CD4-positive, CD25-positive, alpha-beta regulatory T cell (primary cell): ENCODE data around the gene TBL1X. TPM values are rescaled to one million over a fixed set of nuclear protein-coding genes. Genes with fewer than 3 reads are reported as not detected.
"Not testable (repeated sequence)": the region's sequence is repeated elsewhere in the genome, so short reads cannot be mapped to it uniquely, and the experiment has no call there.

Experiments
- ATAC-seq, 2 donors: fragments of 150-1000 bp; cut with Tn5 transposase; one replicate each; pipeline ENCODE4 v1.10.0; 2021; ENCODE audit warnings: low read depth in 2 of 2, moderate number of reproducible peaks in 2 of 2, moderate library complexity in 1 of 2
- DNase-seq, 3 donors: peaks; one replicate each; pipeline versions ENCODE4 v3.0.0 to v3.0.0-alpha.2; 2012 to 2022; ENCODE audit warnings: mixed read lengths in 1 of 3
- H3K27ac ChIP-seq: one replicate; pipeline ENCODE4 v1.7.0; 2013; ENCODE audit warnings: mild to moderate bottlenecking, low read length; ENCODE audit not compliant: insufficient read depth, poor library complexity, severe bottlenecking
- H3K27me3 ChIP-seq: one replicate; pipeline ENCODE4 v1.7.0; 2013; ENCODE audit warnings: low read length; ENCODE audit not compliant: control insufficient read depth, insufficient read depth
- H3K36me3 ChIP-seq: one replicate; pipeline ENCODE4 v1.7.0; 2013; ENCODE audit warnings: mild to moderate bottlenecking, low read length, moderate library complexity; ENCODE audit not compliant: control insufficient read depth, insufficient read depth
- H3K4me1 ChIP-seq: 2 replicates; pipeline ENCODE4 v1.7.0; 2013; ENCODE audit warnings: mild to moderate bottlenecking, low read length; ENCODE audit not compliant: insufficient read depth, control insufficient read depth, poor library complexity, severe bottlenecking
- H3K4me3 ChIP-seq: one replicate; pipeline ENCODE4 v1.7.0; 2013; ENCODE audit warnings: low read depth, mild to moderate bottlenecking, low read length, moderate library complexity
- H3K9me3 ChIP-seq, 2 experiments: 1 replicate in 1 of 2; 2 replicates in 1 of 2; pipeline ENCODE4 v1.7.0; 2013; ENCODE audit warnings: low read length in 2 of 2, mild to moderate bottlenecking in 1 of 2, moderate library complexity in 1 of 2; ENCODE audit not compliant: control insufficient read depth in 2 of 2
- H3K27ac Mint-ChIP-seq, 3 donors: one replicate each; pipeline ENCODE4 v1.8.0; 2020 to 2022; ENCODE audit warnings: mild to moderate bottlenecking in 3 of 3, mixed read lengths in 3 of 3, moderate library complexity in 2 of 3
- H3K27me3 Mint-ChIP-seq: one replicate; pipeline ENCODE4 v1.8.0; 2022; ENCODE audit warnings: mild to moderate bottlenecking, mixed read lengths
- H3K36me3 Mint-ChIP-seq: one replicate; pipeline ENCODE4 v1.8.0; 2020; ENCODE audit warnings: mixed read lengths
- H3K4me1 Mint-ChIP-seq, 4 donors: one replicate each; pipeline ENCODE4 v1.8.0; 2020 to 2022; ENCODE audit warnings: mixed read lengths in 4 of 4, mild to moderate bottlenecking in 1 of 4
- H3K4me3 Mint-ChIP-seq, 4 donors: one replicate each; pipeline ENCODE4 v1.8.0; 2020 to 2022; ENCODE audit warnings: mild to moderate bottlenecking in 4 of 4, mixed read lengths in 4 of 4, moderate library complexity in 3 of 4
- H3K9me3 Mint-ChIP-seq, 7 donors: one replicate each; pipeline ENCODE4 v1.8.0; 2020 to 2022; ENCODE audit warnings: mixed read lengths in 7 of 7, mild to moderate bottlenecking in 3 of 7, moderate library complexity in 2 of 7
- polyA plus RNA-seq, 4 donors: library from polyadenylated mRNA; unstranded; fragments of 300-500 nt; fragmentation: Illumina TruSeq; gene quantifications; one replicate each; pipeline ENCODE4 v1.2.3, GENCODE V29; 2021
- total RNA-seq: library from RNA; stranded (reverse); gene quantifications from one replicate; pipeline ENCODE4 v1.2.3, GENCODE V29; 2022

Gene TBL1X
- total and polyA plus RNA-seq, 5 donors from 2014 or later, result 6.7 to 23.4 (median 14.5) TPM

- no peak for DNase-seq
- Mint-ChIP-seq H3K36me3 (no peaks in the 10 kb centered on the region), H3K9me3 (no peaks in the 10 kb centered on the region), H3K4me3 (no peak overlapping the region), H3K4me1 (peaks cover 6 to 62% (median 24%) of the 10 kb centered on the region in 4 donors), H3K27me3 (no peaks in the 10 kb centered on the region), H3K27ac (no peak overlapping the region)
- Histone ChIP-seq H3K4me1 (peaks cover 10% of the 10 kb centered on the region), H3K9me3 (no peaks in the 10 kb centered on the region), H3K27ac (no peak overlapping the region), H3K36me3 (no peaks in the 10 kb centered on the region), H3K27me3 (no peaks in the 10 kb centered on the region), H3K4me3 (no peak overlapping the region)
- ATAC-seq, result no peak
Observed at GRCh38 chrX:9528498-9528897, 63.6 kb downstream of the TBL1X start.

- no peak for ATAC-seq
- H3K4me3 Mint-ChIP-seq, result no peak overlapping the region
- no peaks in the 10 kb centered on the region for H3K27me3 ChIP-seq
- no peaks in the 10 kb centered on the region for H3K36me3 ChIP-seq
- no peaks in the 10 kb centered on the region for H3K9me3 Mint-ChIP-seq
- H3K4me3 ChIP-seq, result no peak overlapping the region
- peaks cover 6 to 60% (median 24%) of the 10 kb centered on the region in 4 donors for H3K4me1 Mint-ChIP-seq
- H3K27ac ChIP-seq, result no peak overlapping the region
- no peaks in the 10 kb centered on the region for H3K36me3 Mint-ChIP-seq
- no peaks in the 10 kb centered on the region for H3K9me3 ChIP-seq
- DNase-seq, result no peak
- peaks cover 10% of the 10 kb centered on the region for H3K4me1 ChIP-seq
- H3K27me3 Mint-ChIP-seq, result no peaks in the 10 kb centered on the region
- H3K27ac Mint-ChIP-seq, result peak overlapping the region in 1 of 3 donors; percentile 17
Observed at GRCh38 chrX:9529223-9529622, 64.4 kb downstream of the TBL1X start.

- Mint-ChIP-seq H3K36me3 (no peaks in the 10 kb centered on the region), H3K4me1 (peaks cover 11 to 56% (median 16%) of the 10 kb centered on the region in 4 donors), H3K27ac (peak overlapping the region in 2 of 3 donors; percentile 74 to 81), H3K9me3 (no peaks in the 10 kb centered on the region), H3K4me3 (peak overlapping the region; percentile 11 to 82 (median 60)), H3K27me3 (no peaks in the 10 kb centered on the region)
- Histone ChIP-seq H3K4me1 (peaks cover 10% of the 10 kb centered on the region), H3K9me3 (no peaks in the 10 kb centered on the region), H3K36me3 (no peaks in the 10 kb centered on the region), H3K27ac (no peak overlapping the region), H3K4me3 (peak overlapping the region; percentile 58), H3K27me3 (no peaks in the 10 kb centered on the region)
- peak; percentile 83 to 92 for ATAC-seq
- DNase-seq, result peak; percentile 21 to 81 (median 57)
Observed at GRCh38 chrX:9530848-9531274, 66.0 kb downstream of the TBL1X start.

- H3K36me3 ChIP-seq, result no peaks in the 10 kb centered on the region
- H3K27me3 ChIP-seq, result no peaks in the 10 kb centered on the region
- H3K4me1 Mint-ChIP-seq, result peaks cover 8 to 50% (median 14%) of the 10 kb centered on the region in 4 donors
- H3K27ac Mint-ChIP-seq, result no peak overlapping the region
- H3K9me3 ChIP-seq, result no peaks in the 10 kb centered on the region
- no peak overlapping the region for H3K4me3 Mint-ChIP-seq
- H3K27ac ChIP-seq, result no peak overlapping the region
- DNase-seq (no peak), ATAC-seq (no peak)
- H3K9me3 Mint-ChIP-seq, result peaks cover 0 to 2% (median 0%) of the 10 kb centered on the region in 7 donors
- H3K27me3 Mint-ChIP-seq, result no peaks in the 10 kb centered on the region
- H3K36me3 Mint-ChIP-seq, result peaks cover 3% of the 10 kb centered on the region
- H3K4me3 ChIP-seq, result no peak overlapping the region
- peaks cover 10% of the 10 kb centered on the region for H3K4me1 ChIP-seq
Observed at GRCh38 chrX:9532349-9532748, 67.5 kb downstream of the TBL1X start.

- DNase-seq, result no peak
- H3K4me1 Mint-ChIP-seq, result peaks cover 8 to 46% (median 14%) of the 10 kb centered on the region in 4 donors
- peaks cover 10% of the 10 kb centered on the region for H3K36me3 Mint-ChIP-seq
Observed at GRCh38 chrX:9533611-9534010, 68.8 kb downstream of the TBL1X start.

GRCh38 chrX:9534686-9535085 lies 69.8 kb downstream of the TBL1X start:
- Histone ChIP-seq H3K4me1 (peaks cover 10% of the 10 kb centered on the region), H3K9me3 (no peaks in the 10 kb centered on the region), H3K36me3 (no peaks in the 10 kb centered on the region), H3K27ac (no peak overlapping the region), H3K27me3 (no peaks in the 10 kb centered on the region), H3K4me3 (no peak overlapping the region)
- DNase-seq (no peak), ATAC-seq (no peak)
- H3K9me3 Mint-ChIP-seq, result peaks cover 0 to 3% (median 0%) of the 10 kb centered on the region in 7 donors
- peaks cover 11 to 50% (median 18%) of the 10 kb centered on the region in 4 donors for H3K4me1 Mint-ChIP-seq
- no peak overlapping the region for H3K27ac Mint-ChIP-seq
- no peak overlapping the region for H3K4me3 Mint-ChIP-seq
- no peaks in the 10 kb centered on the region for H3K27me3 Mint-ChIP-seq
- H3K36me3 Mint-ChIP-seq, result peaks cover 10% of the 10 kb centered on the region

More at GRCh38 chrX:9533611-9534010, 68.8 kb downstream of the TBL1X start:
- no peaks in the 10 kb centered on the region for H3K27me3 ChIP-seq
- H3K4me3 ChIP-seq, result no peak overlapping the region
- Mint-ChIP-seq H3K4me3 (peak overlapping the region in 1 of 4 donors; percentile 60), H3K27me3 (no peaks in the 10 kb centered on the region), H3K27ac (peak overlapping the region in 1 of 3 donors; percentile 41), H3K9me3 (peaks cover 0 to 3% (median 0%) of the 10 kb centered on the region in 7 donors)
- H3K9me3 ChIP-seq, result no peaks in the 10 kb centered on the region
- H3K4me1 ChIP-seq, result peaks cover 10% of the 10 kb centered on the region
- no peaks in the 10 kb centered on the region for H3K36me3 ChIP-seq
- no peak overlapping the region for H3K27ac ChIP-seq
- ATAC-seq, result no peak

- Histone ChIP-seq H3K9me3 (no peaks in the 10 kb centered on the region), H3K27me3 (no peaks in the 10 kb centered on the region), H3K4me1 (peaks cover 8% of the 10 kb centered on the region), H3K36me3 (no peaks in the 10 kb centered on the region), H3K27ac (no peak overlapping the region), H3K4me3 (no peak overlapping the region)
- DNase-seq, result peak in 1 of 3 donors; percentile 16
- peaks cover 10% of the 10 kb centered on the region for H3K36me3 Mint-ChIP-seq
- no peak overlapping the region for H3K27ac Mint-ChIP-seq
- no peaks in the 10 kb centered on the region for H3K27me3 Mint-ChIP-seq
- no peak for ATAC-seq
- H3K4me3 Mint-ChIP-seq, result no peak overlapping the region
- H3K9me3 Mint-ChIP-seq, result peaks cover 0 to 3% (median 0%) of the 10 kb centered on the region in 7 donors
- H3K4me1 Mint-ChIP-seq, result peaks cover 11 to 48% (median 19%) of the 10 kb centered on the region in 4 donors
Observed at GRCh38 chrX:9535101-9535500, 70.2 kb downstream of the TBL1X start.

GRCh38 chrX:9536156-9536555 lies 71.3 kb downstream of the TBL1X start:
- not testable (repeated sequence) for H3K4me3 Mint-ChIP-seq, H3K9me3 ChIP-seq, H3K36me3 ChIP-seq, H3K4me3 ChIP-seq, H3K27me3 ChIP-seq, ATAC-seq, H3K9me3 Mint-ChIP-seq, H3K27me3 Mint-ChIP-seq, H3K36me3 Mint-ChIP-seq, DNase-seq, H3K27ac ChIP-seq, H3K27ac Mint-ChIP-seq, H3K4me1 ChIP-seq
- H3K4me1 Mint-ChIP-seq, result peaks cover 5 to 39% (median 14%) of the 10 kb centered on the region in 4 donors
